MG63 (cell line): Measurements from ENCODE around the gene TNFSF8. TPM values are rescaled to one million over a fixed set of nuclear protein-coding genes. Genes with fewer than 3 reads are reported as not detected.

Experiments used
- DNase-seq: peaks from one replicate; pipeline ENCODE4 v3.0.0-alpha.2; 2020
- H3K27me3 ChIP-seq: fragments of 250-450 bp; sonication (Bioruptor Pico); 2 replicates; pipeline ENCODE4 v1.5.1; 2020; ENCODE audit warnings: mild to moderate bottlenecking, moderate library complexity
- H3K36me3 ChIP-seq: fragments of 250-450 bp; sonication (Bioruptor Pico); 2 replicates; pipeline ENCODE4 v1.5.1; 2020; ENCODE audit warnings: mild to moderate bottlenecking, moderate library complexity
- H3K4me3 ChIP-seq: fragments of 250-450 bp; sonication (Bioruptor Pico); 2 replicates; pipeline ENCODE4 v1.5.1; 2020; ENCODE audit warnings: mild to moderate bottlenecking, moderate library complexity
- H3K9me3 ChIP-seq: fragments of 250-450 bp; sonication (Bioruptor Pico); 2 replicates; pipeline ENCODE4 v1.5.1; 2020; ENCODE audit warnings: mild to moderate bottlenecking, moderate library complexity
- total RNA-seq: library from RNA; depleted of rRNA; stranded (reverse); fragments of >200 nt; shearing (Covaris generic); gene quantifications from 2 replicates; pipeline ENCODE4 v1.2.3, GENCODE V29; 2014; ENCODE audit warnings: low replicate concordance; rRNA removed

Gene TNFSF8, protein sequence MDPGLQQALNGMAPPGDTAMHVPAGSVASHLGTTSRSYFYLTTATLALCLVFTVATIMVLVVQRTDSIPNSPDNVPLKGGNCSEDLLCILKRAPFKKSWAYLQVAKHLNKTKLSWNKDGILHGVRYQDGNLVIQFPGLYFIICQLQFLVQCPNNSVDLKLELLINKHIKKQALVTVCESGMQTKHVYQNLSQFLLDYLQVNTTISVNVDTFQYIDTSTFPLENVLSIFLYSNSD
- total RNA-seq, result not detected in 2 replicates

DNA sequence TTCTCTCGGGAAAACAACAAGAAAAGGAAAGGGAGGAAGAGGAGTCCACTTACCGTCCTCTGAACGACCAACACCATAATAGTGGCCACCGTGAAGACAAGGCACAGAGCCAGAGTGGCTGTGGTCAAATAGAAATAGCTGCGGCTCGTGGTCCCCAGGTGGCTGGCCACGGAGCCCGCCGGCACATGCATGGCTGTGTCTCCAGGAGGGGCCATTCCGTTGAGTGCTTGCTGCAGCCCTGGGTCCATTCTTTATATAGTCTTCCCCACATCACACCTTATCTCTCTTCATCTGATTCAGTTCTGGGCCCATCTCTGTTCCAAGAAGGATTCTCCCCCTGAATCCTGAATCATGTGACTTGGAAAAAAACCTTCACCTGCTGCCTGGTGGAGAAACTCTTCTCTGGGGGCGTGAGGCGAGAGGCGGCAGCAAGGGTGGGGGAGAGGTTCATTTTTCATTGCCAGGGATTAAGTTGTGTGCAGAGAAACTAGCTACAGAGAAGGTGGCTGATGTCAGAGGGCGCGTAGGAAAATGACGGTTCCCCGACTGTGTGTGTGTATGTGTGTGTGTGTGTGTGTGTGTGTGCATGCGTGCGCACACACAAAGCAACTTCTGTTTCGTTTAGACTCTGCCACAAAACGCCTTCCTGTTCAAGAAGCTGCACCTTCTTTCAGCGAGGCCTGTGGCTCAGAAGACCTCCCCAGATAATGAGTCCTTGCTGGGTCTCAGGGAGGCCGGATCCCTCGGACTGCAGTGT lies at the start of gene TNFSF8:
TNFSF8 (minus strand) TSS at position 536 of the 757 bp plus-strand sequence; CDS start at position 248, 288 bp downstream.
- Histone ChIP-seq H3K4me3 (no peak within 1 kb of the TSS), H3K9me3 (no peaks in the 10 kb centered on the region), H3K36me3 (no peaks in the 10 kb centered on the region), H3K27me3 (no peaks in the 10 kb centered on the region)
- DNase-seq, result no peak

DNA sequence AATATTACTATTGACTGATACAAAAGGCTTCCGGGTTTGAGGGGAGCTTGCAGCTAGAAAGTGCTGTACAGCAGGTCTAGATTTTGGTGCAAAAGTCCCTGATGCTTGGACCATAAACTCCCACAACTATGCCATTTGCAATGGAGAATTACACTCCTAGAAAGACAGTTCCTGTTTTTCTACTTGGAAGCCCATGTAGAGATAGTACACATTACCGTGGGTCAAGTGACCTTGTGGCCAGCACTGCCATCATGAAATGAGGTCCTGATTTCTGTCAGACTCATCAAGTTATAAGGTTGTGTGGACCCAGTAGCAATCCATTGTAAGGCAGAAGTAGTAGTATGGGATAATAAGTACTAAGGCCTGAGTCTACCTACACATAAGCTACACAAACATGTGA lies 42.8 kb upstream of the TNFSF8 start:
- DNase-seq, result no peak
- Histone ChIP-seq H3K27me3 (no peaks in the 10 kb centered on the region), H3K9me3 (no peaks in the 10 kb centered on the region), H3K36me3 (no peaks in the 10 kb centered on the region), H3K4me3 (no peak overlapping the region)

DNA sequence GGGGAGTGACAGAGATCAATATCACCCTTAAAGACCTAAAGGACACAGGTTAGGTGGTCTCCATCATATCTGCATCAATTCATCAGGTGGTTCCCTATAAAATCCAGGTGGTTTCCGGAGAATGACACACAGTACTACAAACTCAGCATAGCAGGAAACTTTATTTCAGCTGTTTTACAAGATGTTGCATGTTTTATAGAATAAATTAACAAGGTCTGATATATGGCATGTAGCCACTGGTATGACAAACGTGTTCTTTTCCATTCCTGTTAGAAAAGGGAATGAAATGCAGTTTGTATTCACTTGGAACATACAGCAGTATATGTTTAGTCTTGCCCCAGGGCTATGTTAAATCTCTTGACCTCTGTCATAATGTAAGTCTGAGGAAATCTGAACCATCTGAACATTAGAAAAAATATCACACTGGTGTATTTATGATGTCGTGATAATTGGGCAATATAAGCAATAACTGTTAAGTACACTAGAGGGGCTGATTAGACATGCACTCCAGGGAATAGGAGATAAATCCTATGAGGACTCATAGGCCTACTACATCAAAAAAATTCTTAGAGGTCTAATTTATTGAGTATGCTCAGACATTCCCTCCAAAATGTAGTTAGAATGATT lies 42.2 kb upstream of the TNFSF8 start:
- Histone ChIP-seq H3K4me3 (no peak overlapping the region), H3K36me3 (no peaks in the 10 kb centered on the region), H3K27me3 (no peaks in the 10 kb centered on the region), H3K9me3 (no peaks in the 10 kb centered on the region)
- no peak for DNase-seq

DNA sequence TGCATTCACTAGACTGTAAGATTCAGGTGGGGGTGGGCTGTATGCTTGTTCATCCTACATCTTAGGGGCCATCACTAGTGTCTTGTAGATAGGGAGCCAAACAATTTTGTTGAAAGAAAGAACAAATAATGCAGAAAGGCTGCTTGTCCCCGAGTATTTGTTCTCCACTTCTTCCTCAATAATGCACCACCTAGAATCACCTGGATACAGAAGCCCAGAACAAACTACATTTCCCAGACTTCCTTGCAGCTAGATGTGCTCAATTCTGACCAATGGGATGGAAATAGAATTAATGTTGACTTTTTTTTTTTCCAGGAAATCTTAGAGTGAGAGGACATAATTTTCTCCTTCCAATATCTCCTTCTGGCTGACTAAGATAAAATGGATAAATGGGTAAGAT lies 38.9 kb upstream of the TNFSF8 start:
- Histone ChIP-seq H3K4me3 (no peak overlapping the region), H3K36me3 (no peaks in the 10 kb centered on the region), H3K27me3 (no peaks in the 10 kb centered on the region), H3K9me3 (no peaks in the 10 kb centered on the region)
- no peak for DNase-seq

DNA sequence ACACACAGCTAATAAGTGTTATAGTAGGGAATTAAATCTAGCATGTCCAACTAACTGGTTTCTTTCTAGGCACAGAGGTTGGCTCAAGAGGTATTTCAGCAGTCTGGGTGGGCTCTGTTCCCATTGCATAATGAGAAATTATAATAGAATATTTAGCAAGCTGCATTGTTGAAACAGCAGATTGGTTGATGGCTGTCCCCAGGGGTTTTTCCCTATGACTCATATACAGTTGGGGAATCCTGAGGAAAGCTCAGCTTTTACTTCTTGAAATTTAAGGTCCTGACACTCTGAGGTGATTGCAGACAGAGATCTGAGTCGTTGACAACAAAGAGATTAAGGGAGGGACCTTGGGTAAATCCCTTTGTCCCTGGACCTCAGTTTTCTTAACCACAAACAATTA lies 38.3 kb upstream of the TNFSF8 start:
- Histone ChIP-seq H3K27me3 (no peaks in the 10 kb centered on the region), H3K9me3 (no peaks in the 10 kb centered on the region), H3K36me3 (no peaks in the 10 kb centered on the region), H3K4me3 (no peak overlapping the region)
- DNase-seq, result no peak

DNA sequence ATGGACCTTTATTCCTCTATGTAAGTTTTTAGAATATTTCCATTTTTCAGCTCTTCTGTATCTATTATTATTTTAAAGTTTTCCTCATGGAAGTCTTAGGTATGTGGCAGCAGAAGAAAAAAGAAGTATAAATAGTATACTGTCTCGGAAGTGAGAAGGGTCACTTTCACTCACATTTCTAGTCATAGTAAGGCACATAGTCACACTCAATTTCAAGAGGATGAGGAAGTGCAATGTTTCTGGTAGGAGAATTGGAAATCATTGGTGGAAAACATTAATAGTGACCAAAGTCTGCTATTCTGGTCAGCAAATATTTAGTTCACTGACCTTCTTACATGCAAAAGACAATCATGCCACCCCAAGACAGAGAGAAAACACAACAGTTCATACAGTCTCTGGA lies 35.2 kb upstream of the TNFSF8 start:
- no peaks in the 10 kb centered on the region; the same call in 1 of the 2 replicates for H3K9me3 ChIP-seq
- no peaks in the 10 kb centered on the region for H3K36me3 ChIP-seq
- H3K27me3 ChIP-seq, result no peaks in the 10 kb centered on the region
- DNase-seq, result no peak
- no peak overlapping the region for H3K4me3 ChIP-seq

DNA sequence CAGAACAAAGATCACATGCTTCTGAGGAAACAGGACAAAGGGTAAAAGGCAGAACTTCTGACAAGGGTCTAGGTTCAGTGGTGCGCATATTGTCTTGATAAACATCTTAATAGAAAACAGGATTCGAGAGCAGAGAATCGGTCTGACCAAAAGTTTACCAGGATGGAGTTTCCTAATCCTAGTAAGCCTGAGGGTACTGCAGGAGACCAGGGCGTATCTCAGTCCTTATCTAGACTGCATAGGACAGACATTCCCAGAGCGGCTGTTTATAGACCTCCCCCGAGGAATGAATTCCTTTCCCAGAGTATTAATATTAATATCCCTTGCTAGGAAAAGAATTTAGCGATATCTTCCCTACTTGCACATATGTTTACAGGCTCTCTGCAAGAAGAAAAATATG lies 32.4 kb upstream of the TNFSF8 start:
- no peak overlapping the region for H3K4me3 ChIP-seq
- no peaks in the 10 kb centered on the region for H3K27me3 ChIP-seq
- H3K36me3 ChIP-seq, result no peaks in the 10 kb centered on the region
- peaks cover 9% of the 10 kb centered on the region for H3K9me3 ChIP-seq
- DNase-seq, result no peak

DNA sequence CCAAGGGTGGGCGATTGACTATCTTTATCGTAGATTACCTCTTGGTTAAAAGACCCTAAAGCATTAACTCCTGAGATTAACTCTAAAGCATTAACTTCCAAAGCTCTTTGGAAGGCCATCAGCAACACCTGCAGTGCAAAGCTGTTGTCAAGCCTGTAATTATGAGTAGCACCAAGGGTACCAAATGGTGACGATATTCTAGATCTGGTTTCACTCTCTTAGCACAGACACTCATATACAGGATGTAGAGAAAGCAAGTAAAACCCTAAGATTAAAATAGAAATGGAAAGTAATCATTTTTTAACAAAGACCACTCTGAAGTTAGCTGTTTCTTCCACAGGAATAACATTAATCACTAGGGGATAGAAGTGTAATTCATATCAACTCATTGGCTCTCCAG lies 29.9 kb upstream of the TNFSF8 start:
- Histone ChIP-seq H3K36me3 (no peaks in the 10 kb centered on the region), H3K9me3 (peaks cover 9% of the 10 kb centered on the region), H3K27me3 (no peaks in the 10 kb centered on the region), H3K4me3 (no peak overlapping the region)
- no peak for DNase-seq

DNA sequence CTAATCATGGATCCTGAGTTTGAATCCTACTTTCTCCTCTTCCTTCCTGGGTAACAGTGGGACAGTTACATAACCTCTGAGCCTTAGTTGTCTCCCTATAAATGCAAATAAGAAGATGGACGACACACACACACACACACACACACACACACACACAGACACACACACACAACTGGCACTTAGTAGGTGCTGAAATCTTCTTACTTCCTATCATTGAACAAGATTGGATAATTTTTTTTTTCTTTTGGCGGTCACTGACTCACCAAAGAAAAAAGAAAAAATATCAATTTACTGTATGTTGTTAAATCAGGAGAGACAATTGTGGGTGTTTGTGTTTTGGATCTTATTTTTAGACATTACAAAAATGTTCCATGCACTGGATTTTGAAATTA lies 28.4 kb upstream of the TNFSF8 start:
- Histone ChIP-seq H3K4me3 (no peak overlapping the region), H3K9me3 (peaks cover 9% of the 10 kb centered on the region), H3K36me3 (no peaks in the 10 kb centered on the region), H3K27me3 (no peaks in the 10 kb centered on the region)
- DNase-seq, result no peak

DNA sequence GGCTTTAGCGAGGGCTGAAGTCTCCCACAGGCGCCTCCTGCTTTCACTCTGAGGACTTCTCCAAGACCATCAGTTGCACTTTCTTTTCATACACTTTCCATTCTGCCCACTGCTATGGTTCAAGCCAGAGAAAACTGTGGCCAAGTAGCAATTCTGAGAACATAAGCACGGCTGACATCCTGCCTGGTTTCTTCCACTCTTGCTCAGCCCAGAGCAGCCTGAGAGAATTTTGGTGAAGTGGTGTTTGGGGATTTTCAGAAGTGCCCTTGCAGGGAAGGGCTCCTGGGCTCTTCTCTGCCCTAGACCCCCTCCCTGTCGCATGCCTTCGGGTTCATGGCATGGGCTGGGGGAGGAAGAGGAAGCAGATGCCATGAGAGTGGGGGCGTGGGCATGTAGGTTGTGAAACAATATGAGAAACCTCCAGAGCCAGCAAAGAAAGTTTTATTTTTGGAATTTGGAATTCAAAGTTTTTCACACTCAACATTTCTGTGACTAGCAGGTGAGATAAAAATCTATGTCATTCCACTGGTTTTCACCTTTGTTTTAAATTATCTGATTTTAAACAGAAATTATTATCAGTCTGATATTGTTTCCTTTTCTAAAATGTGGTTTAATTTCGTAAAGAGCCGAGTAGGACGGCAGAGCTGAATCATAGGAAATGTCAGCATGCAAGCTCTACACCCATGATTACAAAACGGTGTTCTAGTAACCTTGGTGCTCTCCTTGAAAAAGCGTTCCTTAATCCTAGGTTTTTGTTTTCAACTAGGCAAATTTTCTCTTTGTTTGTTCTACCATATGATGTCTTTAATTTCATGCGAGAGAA lies 27.8 kb upstream of the TNFSF8 start:
- Histone ChIP-seq H3K4me3 (no peak overlapping the region), H3K9me3 (peaks cover 9% of the 10 kb centered on the region)
- DNase-seq, result no peak

DNA sequence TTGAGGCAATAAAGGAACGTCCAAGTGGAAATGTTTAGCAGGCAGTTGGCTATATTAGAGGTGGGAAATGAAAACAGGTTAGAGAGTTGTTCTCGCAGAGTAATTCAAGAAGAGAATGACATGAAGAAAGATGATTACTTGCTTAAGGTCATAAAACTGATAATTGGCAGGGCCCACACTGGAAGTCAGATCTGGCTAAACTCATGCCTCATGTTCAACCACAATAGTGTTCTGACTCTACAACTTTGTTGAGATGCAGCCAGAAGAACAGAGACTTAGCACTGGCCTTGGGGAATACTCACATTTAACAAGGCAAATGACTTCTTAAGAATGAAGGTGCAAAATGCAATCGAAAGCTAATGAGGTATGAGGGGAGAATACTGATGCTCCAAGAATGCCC lies 27.2 kb upstream of the TNFSF8 start:
- Histone ChIP-seq H3K9me3 (peaks cover 9% of the 10 kb centered on the region), H3K4me3 (no peak overlapping the region), H3K36me3 (no peaks in the 10 kb centered on the region), H3K27me3 (no peaks in the 10 kb centered on the region)
- DNase-seq, result no peak

More for the DNA sequence above, 27.8 kb upstream of the TNFSF8 start:
- Histone ChIP-seq H3K36me3 (no peaks in the 10 kb centered on the region), H3K27me3 (no peaks in the 10 kb centered on the region)

DNA sequence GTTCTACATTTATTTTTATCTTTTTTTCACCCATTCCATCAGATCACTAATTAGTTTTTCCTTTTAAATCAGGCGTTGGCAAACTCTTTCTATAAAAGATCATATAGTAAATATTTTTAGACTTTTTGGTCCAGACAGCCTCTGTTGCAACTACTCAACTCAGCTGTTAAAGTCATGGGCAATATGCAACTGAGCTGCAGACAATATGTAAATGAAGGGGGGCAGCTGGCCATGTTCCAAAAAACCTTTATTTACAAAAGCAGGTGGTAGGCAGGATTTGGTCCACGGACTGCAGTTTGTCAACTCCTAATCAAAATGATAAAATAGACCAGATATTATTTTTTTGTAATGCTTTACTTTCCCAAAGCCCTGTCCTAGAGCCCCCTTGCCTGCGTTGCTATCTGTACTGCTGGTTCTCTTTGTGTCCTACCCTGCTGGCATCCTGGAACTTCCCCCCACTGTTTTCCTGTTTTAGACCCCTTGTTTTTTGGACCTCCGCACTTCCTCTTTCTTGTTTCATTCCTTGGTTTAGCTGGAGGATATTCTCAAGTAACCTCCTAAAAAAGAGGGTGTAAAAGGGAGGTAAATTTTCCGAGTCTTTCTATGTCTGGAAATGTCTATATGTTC lies 24.7 kb upstream of the TNFSF8 start:
- DNase-seq, result no peak
- H3K9me3 ChIP-seq, result peaks cover 9% of the 10 kb centered on the region; the same call in 1 of the 2 replicates
- H3K36me3 ChIP-seq, result no peaks in the 10 kb centered on the region
- H3K27me3 ChIP-seq, result no peaks in the 10 kb centered on the region
- H3K4me3 ChIP-seq, result no peak overlapping the region

DNA sequence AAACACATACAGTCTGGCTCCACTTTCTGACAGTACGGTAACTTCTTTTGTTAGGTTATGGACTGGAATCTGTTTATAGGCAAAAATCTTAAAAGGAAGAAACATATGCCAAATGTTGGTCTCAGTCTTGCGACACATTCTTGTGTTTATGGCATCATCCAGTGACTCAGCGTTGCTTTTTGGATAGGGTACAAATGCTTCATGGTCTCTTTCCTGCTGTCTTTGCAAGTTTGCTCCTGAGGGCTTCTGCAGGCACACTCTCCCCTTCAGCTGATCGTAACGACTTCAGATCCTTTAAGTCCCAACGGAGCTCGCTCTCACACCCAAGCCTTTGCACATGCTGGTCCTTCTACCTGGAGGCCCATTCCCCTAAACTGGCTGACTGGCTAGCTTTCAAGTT lies 23.6 kb upstream of the TNFSF8 start:
- Histone ChIP-seq H3K9me3 (0 out of 2 replicates have a peak, but pooled peaks cover under 1% of the 10 kb centered on the region), H3K36me3 (no peaks in the 10 kb centered on the region), H3K4me3 (no peak overlapping the region), H3K27me3 (no peaks in the 10 kb centered on the region)
- peak; percentile 68 for DNase-seq

DNA sequence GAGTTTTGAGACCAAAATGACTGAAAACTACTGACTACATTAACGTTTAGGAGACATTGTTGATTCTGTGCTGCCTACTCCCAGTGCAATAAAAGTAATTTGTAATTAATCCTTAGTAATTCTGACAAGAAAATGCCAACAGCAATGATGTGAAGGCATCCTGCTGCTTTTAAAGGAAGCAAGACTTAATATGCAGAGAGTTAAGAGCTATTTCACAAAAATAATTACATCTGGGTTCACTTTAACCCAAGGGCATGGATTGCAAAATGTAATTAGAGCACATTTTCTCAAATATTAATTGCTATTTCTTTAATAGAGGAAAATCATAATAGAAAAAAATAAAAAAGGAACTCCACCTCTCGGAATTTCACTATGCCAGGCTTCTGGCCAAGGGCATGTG lies 22.7 kb upstream of the TNFSF8 start:
- Histone ChIP-seq H3K36me3 (no peaks in the 10 kb centered on the region), H3K9me3 (no peaks in the 10 kb centered on the region), H3K27me3 (no peaks in the 10 kb centered on the region), H3K4me3 (no peak overlapping the region)
- no peak for DNase-seq

DNA sequence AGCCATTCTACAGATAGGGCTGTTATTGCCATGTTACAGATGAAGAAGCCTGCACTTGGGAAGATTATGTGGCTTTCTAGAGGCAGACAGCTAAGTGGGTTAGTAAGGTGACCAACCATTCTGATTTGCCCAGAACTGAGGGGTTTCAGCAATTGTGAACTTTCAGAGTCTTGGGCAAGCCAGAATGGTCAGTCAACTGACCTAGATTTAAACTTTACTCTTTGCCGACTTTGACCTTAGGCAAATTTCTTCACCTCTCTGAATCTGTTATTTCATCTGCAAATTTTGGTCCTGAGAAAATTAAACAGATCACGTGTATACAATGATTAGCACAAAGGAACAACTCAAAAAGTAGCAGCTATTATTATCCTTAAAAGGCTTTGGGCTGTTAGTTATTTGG lies 20.4 kb upstream of the TNFSF8 start:
- DNase-seq, result no peak
- Histone ChIP-seq H3K27me3 (no peaks in the 10 kb centered on the region), H3K36me3 (no peaks in the 10 kb centered on the region), H3K9me3 (no peaks in the 10 kb centered on the region), H3K4me3 (no peak overlapping the region)

DNA sequence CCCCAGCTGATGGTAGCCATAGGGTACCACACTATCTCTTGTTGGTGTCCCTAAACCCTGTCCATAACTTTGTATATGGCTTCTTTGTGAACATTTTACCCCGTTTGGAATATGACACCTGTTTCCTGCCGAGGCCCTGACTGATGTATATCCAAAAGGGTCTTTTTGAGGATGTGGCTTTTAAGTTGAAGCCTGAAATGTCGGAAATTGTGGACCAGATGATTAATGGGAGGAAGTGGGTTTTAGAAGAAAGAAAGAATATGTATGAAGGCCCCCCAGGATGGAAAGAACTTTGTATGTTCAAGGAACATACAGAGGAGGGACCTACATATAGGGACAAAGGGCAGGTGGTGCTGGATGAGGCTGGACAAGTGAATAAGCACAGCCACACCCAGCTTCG lies 16.7 kb upstream of the TNFSF8 start:
- DNase-seq, result no peak
- no peak overlapping the region for H3K4me3 ChIP-seq
- no peaks in the 10 kb centered on the region for H3K9me3 ChIP-seq
- H3K27me3 ChIP-seq, result no peaks in the 10 kb centered on the region
- no peaks in the 10 kb centered on the region for H3K36me3 ChIP-seq
